MM.1S (cell line): Measurements from ENCODE around the gene RGS7.

ENCODE experiments used
- DNase-seq: peaks from one replicate; pipeline ENCODE4 v3.0.0-alpha.2; 2015
- H2AFZ ChIP-seq: fragments of 300-600 bp; sonication (generic); 2 replicates; pipeline ENCODE4 v1.6.0; 2016; ENCODE audit warnings: antibody characterized with exemption, low read length
- H3F3A ChIP-seq: fragments of 300-600 bp; sonication (generic); 2 replicates; pipeline ENCODE4 v1.6.1; 2016; ENCODE audit warnings: mild to moderate bottlenecking, antibody characterized with exemption, low read length, moderate library complexity, mixed read lengths; ENCODE audit not compliant: insufficient read depth
- H3K27ac ChIP-seq: fragments of 300-600 bp; sonication (generic); 2 replicates; pipeline ENCODE4 v1.5.1; 2016; ENCODE audit warnings: mild to moderate bottlenecking, low read length
- H3K27me3 ChIP-seq: fragments of 300-600 bp; sonication (generic); replicated peaks from 2 replicates; pipeline ENCODE4 v1.6.0; 2016; ENCODE audit warnings: low read length; ENCODE audit not compliant: insufficient read depth
- H3K36me3 ChIP-seq: fragments of 300-600 bp; sonication (generic); replicated peaks from 2 replicates; pipeline ENCODE4 v1.6.1; 2016; ENCODE audit warnings: mild to moderate bottlenecking, low read length, mixed read lengths; ENCODE audit not compliant: insufficient read depth
- H3K4me1 ChIP-seq: fragments of 300-600 bp; sonication (generic); 2 replicates; pipeline ENCODE4 v1.6.1; 2016; ENCODE audit warnings: low read length, mixed read lengths
- H3K4me2 ChIP-seq: fragments of 300-600 bp; sonication (generic); 2 replicates; pipeline ENCODE4 v1.6.0; 2016; ENCODE audit warnings: low read depth, low read length
- H3K4me3 ChIP-seq: fragments of 300-600 bp; sonication (generic); 2 replicates; pipeline ENCODE4 v1.5.1; 2016; ENCODE audit warnings: low read length, mixed read lengths
- H3K79me2 ChIP-seq: fragments of 300-600 bp; sonication (generic); 2 replicates; pipeline ENCODE4 v1.6.1; 2016; ENCODE audit warnings: mixed run types, low read length, mixed read lengths
- H3K9ac ChIP-seq: fragments of 300-600 bp; sonication (generic); 2 replicates; pipeline ENCODE4 v1.6.1; 2016; ENCODE audit warnings: low read length, mixed read lengths
- H3K9me2 ChIP-seq: fragments of 300-600 bp; sonication (generic); replicated peaks from 2 replicates; pipeline ENCODE4 v1.6.1; 2016; ENCODE audit warnings: mild to moderate bottlenecking, low read length, mixed read lengths; ENCODE audit not compliant: insufficient read depth
- H3K9me3 ChIP-seq: fragments of 300-600 bp; sonication (generic); replicated peaks from 2 replicates; pipeline ENCODE4 v1.6.1; 2016; ENCODE audit warnings: mild to moderate bottlenecking, low read length, mixed read lengths; ENCODE audit not compliant: insufficient read depth
- H4K20me1 ChIP-seq: fragments of 300-600 bp; sonication (generic); 2 replicates; pipeline ENCODE4 v1.6.1; 2016; ENCODE audit warnings: mild to moderate bottlenecking, low read length, moderate library complexity, mixed read lengths; ENCODE audit not compliant: insufficient read depth
- EZH2 ChIP-seq: fragments of 300-600 bp; sonication (generic); optimal IDR thresholded peaks from 2 replicates; pipeline ENCODE3; 2017; ENCODE audit warnings: low read depth, mild to moderate bottlenecking, antibody characterized with exemption, low read length, mixed read lengths
- EZH2phosphoT487 ChIP-seq: fragments of 300-600 bp; sonication (generic); IDR thresholded peaks from 2 replicates; pipeline ENCODE4 v1.6.1; 2018; ENCODE audit warnings: antibody characterized with exemption, low read length
- TF ChIP-seq, protein P1 (sequence below): fragments of 300-600 bp; sonication (generic); IDR thresholded peaks from 2 replicates; pipeline ENCODE4 v1.5.1; 2016; ENCODE audit warnings: antibody characterized with exemption, low read length, mixed read lengths

Gene RGS7

DNA sequence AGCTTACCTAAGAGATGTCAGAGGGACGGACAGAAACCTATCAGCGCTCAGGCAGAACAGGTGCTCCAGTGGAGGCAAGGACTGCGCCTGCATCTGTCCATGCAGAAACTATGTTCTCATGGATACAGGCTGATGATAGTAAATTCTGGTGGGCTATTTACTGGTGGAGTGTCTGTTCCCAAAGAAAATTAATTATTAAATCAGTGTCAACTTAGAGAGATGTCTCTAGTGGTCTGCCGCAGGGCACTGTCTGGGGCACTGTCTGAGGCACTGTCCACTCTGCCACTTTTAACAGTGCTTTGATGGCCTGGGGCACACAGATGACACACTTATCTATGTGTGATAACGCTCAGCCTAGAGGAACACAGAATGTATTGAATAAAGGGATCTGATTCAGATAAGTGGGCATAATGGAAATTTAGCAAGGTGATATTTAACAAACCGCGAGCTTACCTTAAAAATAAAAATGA is 148.1 kb downstream of the RGS7 start:
- Histone ChIP-seq H3K9me2 (no peaks in the 10 kb centered on the region), H3K9me3 (no peaks in the 10 kb centered on the region), H4K20me1 (no peaks in the 10 kb centered on the region), H3K4me3 (no peak overlapping the region), H2AFZ (no peak overlapping the region), H3K9ac (no peak overlapping the region), H3K27me3 (no peaks in the 10 kb centered on the region), H3K79me2 (no peaks in the 10 kb centered on the region), H3K27ac (no peak overlapping the region), H3F3A (no peaks in the 10 kb centered on the region), H3K4me2 (no peak overlapping the region), H3K36me3 (no peaks in the 10 kb centered on the region), H3K4me1 (no peaks in the 10 kb centered on the region)
- DNase-seq, result no peak
- TF ChIP-seq EZH2phosphoT487 (no peak), EZH2 (no peak)

DNA sequence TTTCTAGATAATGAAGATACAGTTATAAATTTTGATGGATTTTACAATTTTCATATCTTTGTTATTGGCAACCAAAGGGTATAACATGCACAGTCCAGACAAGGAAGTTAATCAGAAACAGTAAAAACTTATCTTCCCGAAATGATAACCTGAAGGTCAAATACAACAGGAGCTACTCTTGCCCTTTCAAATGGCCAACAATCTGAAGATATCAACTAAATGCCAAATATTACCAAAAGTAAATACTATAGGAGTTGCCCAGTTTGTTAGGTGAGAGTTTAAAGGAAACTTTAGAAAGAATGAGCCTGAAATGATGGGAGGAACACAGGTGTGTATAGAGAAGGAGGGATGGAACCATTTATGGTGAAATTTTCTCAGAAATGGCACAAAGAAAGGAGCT is 153.2 kb downstream of the RGS7 start:
- Histone ChIP-seq H3K4me3 (no peak overlapping the region), H3K79me2 (no peaks in the 10 kb centered on the region), H3K9me3 (no peaks in the 10 kb centered on the region), H3K9me2 (no peaks in the 10 kb centered on the region), H3F3A (no peaks in the 10 kb centered on the region), H3K36me3 (no peaks in the 10 kb centered on the region), H4K20me1 (no peaks in the 10 kb centered on the region), H2AFZ (no peak overlapping the region), H3K27ac (no peak overlapping the region), H3K9ac (no peak overlapping the region), H3K4me2 (no peak overlapping the region), H3K27me3 (no peaks in the 10 kb centered on the region), H3K4me1 (no peaks in the 10 kb centered on the region)
- TF ChIP-seq EZH2, result no peak
- no peak for TF ChIP-seq EZH2phosphoT487
- TF ChIP-seq, protein P1, sequence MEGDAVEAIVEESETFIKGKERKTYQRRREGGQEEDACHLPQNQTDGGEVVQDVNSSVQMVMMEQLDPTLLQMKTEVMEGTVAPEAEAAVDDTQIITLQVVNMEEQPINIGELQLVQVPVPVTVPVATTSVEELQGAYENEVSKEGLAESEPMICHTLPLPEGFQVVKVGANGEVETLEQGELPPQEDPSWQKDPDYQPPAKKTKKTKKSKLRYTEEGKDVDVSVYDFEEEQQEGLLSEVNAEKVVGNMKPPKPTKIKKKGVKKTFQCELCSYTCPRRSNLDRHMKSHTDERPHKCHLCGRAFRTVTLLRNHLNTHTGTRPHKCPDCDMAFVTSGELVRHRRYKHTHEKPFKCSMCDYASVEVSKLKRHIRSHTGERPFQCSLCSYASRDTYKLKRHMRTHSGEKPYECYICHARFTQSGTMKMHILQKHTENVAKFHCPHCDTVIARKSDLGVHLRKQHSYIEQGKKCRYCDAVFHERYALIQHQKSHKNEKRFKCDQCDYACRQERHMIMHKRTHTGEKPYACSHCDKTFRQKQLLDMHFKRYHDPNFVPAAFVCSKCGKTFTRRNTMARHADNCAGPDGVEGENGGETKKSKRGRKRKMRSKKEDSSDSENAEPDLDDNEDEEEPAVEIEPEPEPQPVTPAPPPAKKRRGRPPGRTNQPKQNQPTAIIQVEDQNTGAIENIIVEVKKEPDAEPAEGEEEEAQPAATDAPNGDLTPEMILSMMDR, result no peak
- DNase-seq, result no peak

DNA sequence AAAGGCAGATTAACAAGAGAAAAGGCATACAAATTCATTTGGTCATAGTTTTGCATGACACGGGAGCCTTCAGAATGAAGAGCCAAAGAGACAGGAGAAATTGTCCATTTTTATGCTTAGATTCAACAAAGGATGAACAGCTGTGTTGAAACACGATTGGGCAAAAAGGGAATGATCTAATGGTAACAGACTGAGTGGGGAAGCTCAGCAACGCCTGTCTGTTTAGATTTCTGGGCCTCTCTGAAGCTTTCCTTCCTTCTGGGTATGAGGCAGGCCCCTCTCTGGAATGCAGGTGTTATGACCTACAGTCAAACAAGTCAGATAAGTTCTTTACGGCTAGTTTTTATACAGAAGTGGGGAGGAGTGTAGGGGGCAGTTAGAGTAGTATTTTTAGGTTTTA is 154.6 kb downstream of the RGS7 start:
- no peak for DNase-seq
- Histone ChIP-seq H3K9ac (no peak overlapping the region), H3K9me2 (no peaks in the 10 kb centered on the region), H3K36me3 (no peaks in the 10 kb centered on the region), H3K4me1 (no peaks in the 10 kb centered on the region), H3F3A (no peaks in the 10 kb centered on the region), H3K4me3 (no peak overlapping the region), H3K27ac (no peak overlapping the region), H3K27me3 (no peaks in the 10 kb centered on the region), H2AFZ (no peak overlapping the region), H4K20me1 (no peaks in the 10 kb centered on the region), H3K9me3 (no peaks in the 10 kb centered on the region), H3K4me2 (no peak overlapping the region), H3K79me2 (no peaks in the 10 kb centered on the region)
- TF ChIP-seq EZH2 (no peak), EZH2phosphoT487 (no peak)
- TF ChIP-seq, protein P1, result no peak

DNA sequence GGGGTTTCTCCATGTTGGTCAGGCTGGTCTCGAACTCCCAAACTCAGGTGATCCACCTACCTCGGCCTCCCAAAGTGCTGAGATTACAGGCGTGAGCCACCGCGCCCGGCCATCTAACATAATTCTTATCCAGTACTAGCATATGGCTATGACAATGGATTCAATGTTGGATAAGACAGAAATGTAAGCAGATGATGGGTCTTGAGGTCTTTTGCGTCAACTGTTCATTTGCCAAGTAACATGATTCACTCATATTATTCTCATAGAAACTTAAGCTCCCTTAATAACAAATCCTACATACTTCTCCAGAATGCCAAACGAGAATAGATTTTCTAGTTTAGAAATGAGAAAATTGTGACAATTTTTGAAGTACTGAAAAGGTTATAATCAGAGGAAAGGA is 170.3 kb downstream of the RGS7 start:
- no peaks in the 10 kb centered on the region for H3K4me1 ChIP-seq
- DNase-seq, result no peak
- no peak overlapping the region for H3K4me3 ChIP-seq
- H3K27ac ChIP-seq, result no peak overlapping the region
- H3K79me2 ChIP-seq, result no peaks in the 10 kb centered on the region
- no peaks in the 10 kb centered on the region for H3F3A ChIP-seq
- H3K4me2 ChIP-seq, result no peak overlapping the region
- H3K36me3 ChIP-seq, result no peaks in the 10 kb centered on the region
- TF ChIP-seq, protein P1, result no peak
- no peak for TF ChIP-seq EZH2phosphoT487
- TF ChIP-seq EZH2, result no peak
- H3K9ac ChIP-seq, result no peak overlapping the region
- H3K9me2 ChIP-seq, result no peaks in the 10 kb centered on the region
- H3K9me3 ChIP-seq, result no peaks in the 10 kb centered on the region
- H4K20me1 ChIP-seq, result no peaks in the 10 kb centered on the region
- no peak overlapping the region for H2AFZ ChIP-seq
- H3K27me3 ChIP-seq, result no peaks in the 10 kb centered on the region
